BLaER1 (cell line): Measurements from ENCODE around the gene ADAM12.

Source experiments
- H3K27ac ChIP-seq: shearing (Covaris generic); formaldehyde crosslinking; 2 replicates; pipeline ENCODE4 v1.8.1; 2022
- H3K27me3 ChIP-seq: shearing (Covaris generic); formaldehyde crosslinking; 2 replicates; pipeline ENCODE4 v1.8.1; 2022
- H3K36me3 ChIP-seq: shearing (Covaris generic); formaldehyde crosslinking; 2 replicates; pipeline ENCODE4 v1.8.1; 2022
- H3K4me1 ChIP-seq: shearing (Covaris generic); formaldehyde crosslinking; 2 replicates; pipeline ENCODE4 v1.8.1; 2022
- H3K4me2 ChIP-seq: shearing (Covaris generic); formaldehyde crosslinking; 2 replicates; pipeline ENCODE4 v1.8.1; 2022
- H3K4me3 ChIP-seq: shearing (Covaris generic); formaldehyde crosslinking; 2 replicates; pipeline ENCODE4 v1.8.1; 2022
- H3K9ac ChIP-seq: shearing (Covaris generic); formaldehyde crosslinking; 2 replicates; pipeline ENCODE4 v1.8.1; 2022
- H3K9me3 ChIP-seq: shearing (Covaris generic); formaldehyde crosslinking; 2 replicates; pipeline ENCODE4 v1.8.1; 2022
- H4K20me1 ChIP-seq: shearing (Covaris generic); formaldehyde crosslinking; 2 replicates; pipeline ENCODE4 v1.8.1; 2022
- Cebpa-rat ChIP-seq: shearing (Covaris generic); IDR thresholded peaks from 2 replicates; pipeline ENCODE4 v1.8.1; 2022

Gene ADAM12

DNA sequence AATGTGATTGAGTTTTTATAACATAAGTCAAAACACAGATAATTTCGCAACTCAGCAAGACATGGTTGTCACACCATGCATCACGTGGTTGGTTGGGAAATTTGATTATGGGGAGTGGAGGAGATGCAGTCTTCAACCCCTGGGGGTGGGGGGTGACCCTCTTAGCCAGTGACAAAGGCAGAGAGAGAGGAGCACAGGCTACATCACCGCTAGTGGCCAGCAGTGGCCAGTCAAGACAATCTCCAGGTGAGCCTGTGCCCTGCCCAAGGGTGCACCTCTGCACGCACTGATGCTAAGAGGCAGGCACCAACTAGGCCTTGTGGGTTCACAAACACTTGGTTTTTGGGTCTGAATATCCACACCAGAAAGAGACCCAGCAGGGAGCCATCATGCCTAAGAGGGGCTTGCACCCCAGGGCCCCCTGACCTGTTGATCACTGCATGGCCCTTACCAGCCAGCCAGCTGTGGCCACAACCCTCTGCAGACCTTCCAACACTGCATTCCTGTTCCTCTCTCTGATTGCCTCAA lies 247.5 kb downstream of the ADAM12 start:
- no peak overlapping the region for H3K9ac ChIP-seq
- peaks cover 6% of the 10 kb centered on the region for H3K4me1 ChIP-seq
- no peaks in the 10 kb centered on the region for H3K36me3 ChIP-seq
- H3K27ac ChIP-seq: no peak overlapping the region
- H4K20me1 ChIP-seq: no peaks in the 10 kb centered on the region
- TF ChIP-seq Cebpa-rat: no peak
- H3K4me2 ChIP-seq: no peak overlapping the region
- H3K4me3 ChIP-seq: no peak overlapping the region
- peaks cover 15% of the 10 kb centered on the region for H3K9me3 ChIP-seq
- H3K27me3 ChIP-seq: no peaks in the 10 kb centered on the region

DNA sequence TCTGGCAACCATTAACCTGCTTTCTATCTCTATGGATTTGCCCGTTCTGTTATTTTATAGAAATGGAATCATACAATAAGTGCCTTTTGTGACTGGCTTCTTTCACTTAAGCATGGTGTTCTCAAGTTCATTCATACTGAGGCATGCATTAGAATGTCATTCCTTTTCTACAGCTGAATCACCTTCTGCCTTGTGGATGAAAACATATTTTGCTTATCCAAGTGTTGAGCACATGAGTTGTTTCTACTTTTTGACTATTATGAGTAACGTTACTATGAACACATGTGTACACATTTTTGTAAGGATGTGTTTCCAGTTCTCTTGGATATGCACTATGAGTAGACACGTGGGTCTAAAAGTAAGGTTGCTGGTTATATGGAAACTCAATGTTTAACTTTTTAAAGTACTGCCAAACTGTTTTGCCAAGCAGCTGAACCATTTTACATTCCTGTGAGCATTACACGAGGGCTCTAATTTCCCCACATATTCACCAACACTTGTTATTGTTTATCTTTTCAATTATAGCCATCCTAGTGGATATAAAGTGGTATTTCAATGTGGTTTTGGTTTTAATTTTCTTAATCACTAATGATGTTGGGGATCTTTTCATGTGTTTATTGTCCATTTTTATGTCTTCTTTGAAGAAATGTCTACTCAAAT lies 250.6 kb downstream of the ADAM12 start:
- Histone ChIP-seq H3K4me3 (no peak overlapping the region), H3K27ac (no peak overlapping the region), H3K9me3 (peaks cover 15% of the 10 kb centered on the region), H3K4me1 (peaks cover 7% of the 10 kb centered on the region), H4K20me1 (no peaks in the 10 kb centered on the region), H3K36me3 (no peaks in the 10 kb centered on the region), H3K4me2 (no peak overlapping the region), H3K27me3 (no peaks in the 10 kb centered on the region), H3K9ac (no peak overlapping the region)
- TF ChIP-seq Cebpa-rat: no peak

DNA sequence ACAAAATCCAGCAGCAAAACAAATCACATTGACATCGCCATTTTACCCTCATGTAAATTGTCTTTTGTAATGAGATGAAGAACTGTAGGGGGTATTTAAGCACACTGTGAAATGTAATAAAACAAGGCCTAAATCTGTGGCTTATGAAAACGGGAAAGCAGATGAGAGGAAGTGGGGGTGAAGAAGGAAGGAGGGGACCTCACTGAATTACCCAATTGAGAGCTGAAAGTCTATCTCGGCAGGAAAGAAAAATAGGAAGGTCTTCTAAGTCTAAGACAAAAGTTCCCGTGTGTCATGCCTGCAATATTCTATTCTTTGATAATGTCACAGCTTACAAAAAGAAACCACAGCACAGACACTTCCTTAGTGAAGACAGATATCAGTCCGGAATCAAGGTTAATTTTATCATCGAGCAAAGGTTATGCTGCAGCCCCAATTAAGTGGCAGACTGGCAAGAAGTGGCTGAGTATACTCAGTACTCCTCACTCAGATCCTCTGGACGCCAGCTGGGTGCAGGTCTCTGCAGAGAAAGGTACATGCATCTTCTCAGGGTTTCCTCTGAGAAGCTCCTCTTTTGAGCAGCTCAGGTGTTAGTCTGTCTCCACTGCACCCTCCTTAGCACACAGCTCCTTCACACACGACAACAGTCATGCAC lies 252.2 kb downstream of the ADAM12 start:
- peaks cover 7% of the 10 kb centered on the region for H3K4me1 ChIP-seq
- no peaks in the 10 kb centered on the region for H4K20me1 ChIP-seq
- H3K9ac ChIP-seq: no peak overlapping the region
- H3K9me3 ChIP-seq: peaks cover 15% of the 10 kb centered on the region
- H3K27ac ChIP-seq: no peak overlapping the region
- H3K4me3 ChIP-seq: no peak overlapping the region
- H3K4me2 ChIP-seq: no peak overlapping the region
- no peaks in the 10 kb centered on the region for H3K36me3 ChIP-seq
- no peak for TF ChIP-seq Cebpa-rat
- H3K27me3 ChIP-seq: no peaks in the 10 kb centered on the region

DNA sequence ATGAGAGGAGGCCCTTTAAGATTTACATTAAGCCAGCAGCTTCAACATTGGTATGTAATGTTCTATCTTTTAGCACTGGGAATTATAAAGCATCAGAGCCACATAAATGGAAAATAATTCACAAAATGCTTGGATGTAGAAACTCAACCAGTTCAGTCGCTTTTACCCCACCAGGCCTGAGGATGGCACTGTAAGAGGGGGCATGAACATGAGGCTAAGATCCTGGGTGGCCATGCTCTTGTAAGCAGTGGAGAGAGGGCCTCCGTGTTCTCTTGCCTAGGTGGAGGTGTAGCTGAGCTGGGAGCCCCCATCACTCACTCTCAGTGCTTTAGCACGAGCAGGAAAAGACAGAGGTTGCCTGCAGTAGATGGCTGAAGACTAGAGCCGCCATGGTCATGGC lies 253.1 kb downstream of the ADAM12 start:
- Histone ChIP-seq H3K9me3 (peaks cover 15% of the 10 kb centered on the region), H3K27me3 (no peaks in the 10 kb centered on the region), H3K36me3 (no peaks in the 10 kb centered on the region), H3K4me1 (peaks cover 7% of the 10 kb centered on the region), H3K4me2 (no peak overlapping the region), H3K4me3 (no peak overlapping the region), H4K20me1 (no peaks in the 10 kb centered on the region), H3K27ac (no peak overlapping the region), H3K9ac (no peak overlapping the region)
- no peak for TF ChIP-seq Cebpa-rat

DNA sequence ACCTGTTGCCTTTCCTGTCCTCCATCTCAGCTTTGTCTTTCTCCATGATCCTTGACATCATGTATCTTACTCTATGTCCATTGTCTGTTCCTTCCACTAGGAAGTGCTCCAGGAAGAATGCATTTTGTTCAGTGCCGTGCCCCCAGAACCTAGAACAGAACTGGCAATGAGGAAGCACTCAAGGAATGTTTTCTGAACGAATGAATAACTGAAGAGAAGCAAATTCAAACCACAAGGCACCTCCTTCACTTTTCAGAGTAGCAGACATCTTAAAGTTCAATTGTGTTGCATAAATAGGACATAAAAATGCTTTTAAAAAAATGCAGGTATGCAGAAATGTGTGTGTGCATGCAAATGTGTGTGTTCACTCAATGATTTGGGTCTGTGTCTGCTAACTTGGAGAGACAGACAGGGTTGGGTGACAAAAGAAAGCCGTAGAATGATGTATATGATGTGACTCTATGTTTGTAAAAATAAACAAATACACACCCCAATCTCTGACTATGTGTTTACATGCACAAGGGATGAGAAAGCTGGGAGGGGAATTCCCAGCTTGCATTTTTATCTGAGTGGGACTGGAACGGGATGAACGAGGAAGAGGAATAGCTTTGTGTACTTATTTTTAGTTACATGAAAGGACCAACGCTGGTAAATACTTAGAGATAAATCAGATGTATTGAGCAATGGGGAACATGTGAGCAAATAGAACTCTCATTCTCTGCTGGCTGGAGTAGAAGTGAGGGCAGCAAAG lies 254.2 kb downstream of the ADAM12 start:
- Histone ChIP-seq H3K4me3 (no peak overlapping the region), H3K4me2 (no peak overlapping the region), H3K4me1 (peaks cover 7% of the 10 kb centered on the region), H3K9me3 (peaks cover 15% of the 10 kb centered on the region), H3K27ac (no peak overlapping the region), H4K20me1 (no peaks in the 10 kb centered on the region), H3K36me3 (no peaks in the 10 kb centered on the region), H3K9ac (no peak overlapping the region), H3K27me3 (no peaks in the 10 kb centered on the region)
- no peak for TF ChIP-seq Cebpa-rat

DNA sequence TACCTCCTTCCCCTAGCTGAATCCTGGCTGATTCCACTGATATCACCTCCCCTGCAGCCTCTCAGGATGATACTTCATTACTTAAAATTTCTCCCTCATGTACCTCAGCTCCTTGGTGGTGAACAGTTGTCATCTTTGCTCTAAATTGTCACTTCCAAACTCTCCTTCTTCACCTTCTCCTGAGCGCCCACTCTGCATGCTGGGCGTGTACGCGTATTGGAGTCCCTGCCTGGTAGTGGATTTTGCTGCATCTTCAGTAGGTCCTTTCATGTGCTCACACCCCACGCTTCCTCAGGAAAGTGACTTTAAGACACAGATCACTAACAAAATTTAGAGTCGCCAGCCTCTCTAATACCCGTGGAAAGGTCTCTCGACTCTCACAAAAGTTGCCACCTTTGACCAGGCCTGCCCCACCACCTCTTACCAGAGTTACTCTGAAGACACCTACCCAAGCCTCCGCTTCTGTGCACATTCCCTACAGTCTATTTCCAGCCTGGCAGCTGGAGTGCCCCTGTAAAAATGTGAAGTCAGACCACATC lies 255.1 kb downstream of the ADAM12 start:
- H3K4me2 ChIP-seq: no peak overlapping the region
- peaks cover 8% of the 10 kb centered on the region for H3K9me3 ChIP-seq
- H4K20me1 ChIP-seq: no peaks in the 10 kb centered on the region
- H3K9ac ChIP-seq: no peak overlapping the region
- H3K27ac ChIP-seq: no peak overlapping the region
- peaks cover 7% of the 10 kb centered on the region for H3K4me1 ChIP-seq
- H3K36me3 ChIP-seq: no peaks in the 10 kb centered on the region
- no peak overlapping the region for H3K4me3 ChIP-seq
- no peak for TF ChIP-seq Cebpa-rat
- H3K27me3 ChIP-seq: no peaks in the 10 kb centered on the region

DNA sequence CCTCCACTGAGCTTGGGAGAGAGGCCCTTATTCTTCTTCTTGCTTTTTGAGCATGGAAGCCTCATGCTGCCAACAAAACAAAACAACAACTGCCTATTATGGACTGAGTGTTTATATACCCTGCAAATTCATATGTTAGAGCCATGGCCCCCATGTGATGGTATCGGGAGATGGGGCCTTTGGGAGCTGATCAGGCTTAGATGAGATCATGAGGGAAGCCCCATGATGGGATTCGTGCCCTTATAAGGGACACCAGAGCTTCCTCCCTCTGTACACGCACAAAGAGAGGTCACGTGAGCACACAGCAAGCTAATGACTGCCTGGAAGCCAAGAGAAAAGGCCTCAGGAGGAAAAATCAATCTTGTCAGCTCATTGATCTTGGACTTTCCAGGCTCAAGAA lies 256.9 kb downstream of the ADAM12 start:
- Histone ChIP-seq H3K27ac (no peak overlapping the region), H3K9ac (no peak overlapping the region), H3K27me3 (no peaks in the 10 kb centered on the region), H3K9me3 (no peaks in the 10 kb centered on the region), H3K4me3 (no peak overlapping the region), H3K36me3 (no peaks in the 10 kb centered on the region), H3K4me2 (no peak overlapping the region), H3K4me1 (peaks cover 6% of the 10 kb centered on the region), H4K20me1 (no peaks in the 10 kb centered on the region)
- no peak for TF ChIP-seq Cebpa-rat

DNA sequence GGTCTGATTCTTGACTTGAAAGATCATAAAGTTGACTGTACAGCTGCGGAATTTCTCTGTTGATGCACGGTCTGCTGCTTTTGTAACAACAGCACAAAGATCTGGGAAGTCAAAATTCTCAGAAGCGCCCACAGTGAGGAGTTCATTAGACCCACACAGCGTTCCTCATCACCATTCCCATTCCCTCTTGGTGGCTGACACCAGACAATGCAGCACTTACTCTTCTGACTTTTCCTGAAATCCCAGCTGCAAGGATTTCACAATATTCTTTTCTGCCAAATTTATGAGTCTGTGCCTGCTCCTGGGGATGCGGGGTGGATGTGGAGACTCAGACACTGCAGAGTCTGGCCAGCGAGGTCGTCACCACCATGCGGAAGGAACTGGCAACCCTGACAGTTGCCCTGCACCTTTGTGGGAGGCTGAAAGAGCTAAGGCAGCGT lies 258.0 kb downstream of the ADAM12 start:
- H3K4me2 ChIP-seq: no peak overlapping the region
- no peaks in the 10 kb centered on the region for H3K36me3 ChIP-seq
- H3K4me1 ChIP-seq: no peaks in the 10 kb centered on the region
- no peak overlapping the region for H3K4me3 ChIP-seq
- no peak for TF ChIP-seq Cebpa-rat
- no peak overlapping the region for H3K9ac ChIP-seq
- no peaks in the 10 kb centered on the region for H3K27me3 ChIP-seq
- H3K9me3 ChIP-seq: no peaks in the 10 kb centered on the region
- H4K20me1 ChIP-seq: no peaks in the 10 kb centered on the region
- H3K27ac ChIP-seq: no peak overlapping the region

DNA sequence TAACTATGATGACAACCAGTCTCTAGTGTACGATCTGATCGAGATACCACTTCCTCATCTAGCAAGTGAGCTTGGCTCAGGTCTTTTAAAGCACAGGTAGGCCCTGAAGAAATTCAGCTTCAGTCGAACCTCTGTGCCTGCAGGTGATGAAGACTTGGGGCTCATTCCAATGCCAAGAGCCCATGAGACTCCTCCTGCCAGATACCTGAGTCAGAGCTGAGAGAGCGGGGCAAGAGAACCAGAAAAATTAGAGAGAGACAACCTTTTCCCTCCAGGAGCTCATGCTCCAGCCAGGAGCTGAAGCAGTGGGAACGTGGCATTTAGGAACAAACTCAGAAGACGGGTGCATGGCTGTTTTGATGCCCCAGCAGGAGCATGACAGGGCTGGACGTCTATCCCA lies 259.3 kb downstream of the ADAM12 start:
- H3K4me3 ChIP-seq: no peak overlapping the region
- no peaks in the 10 kb centered on the region for H3K36me3 ChIP-seq
- H3K27ac ChIP-seq: no peak overlapping the region
- no peaks in the 10 kb centered on the region for H3K27me3 ChIP-seq
- no peaks in the 10 kb centered on the region for H3K4me1 ChIP-seq
- no peak overlapping the region for H3K4me2 ChIP-seq
- H4K20me1 ChIP-seq: no peaks in the 10 kb centered on the region
- H3K9me3 ChIP-seq: no peaks in the 10 kb centered on the region
- no peak for TF ChIP-seq Cebpa-rat
- H3K9ac ChIP-seq: no peak overlapping the region

DNA sequence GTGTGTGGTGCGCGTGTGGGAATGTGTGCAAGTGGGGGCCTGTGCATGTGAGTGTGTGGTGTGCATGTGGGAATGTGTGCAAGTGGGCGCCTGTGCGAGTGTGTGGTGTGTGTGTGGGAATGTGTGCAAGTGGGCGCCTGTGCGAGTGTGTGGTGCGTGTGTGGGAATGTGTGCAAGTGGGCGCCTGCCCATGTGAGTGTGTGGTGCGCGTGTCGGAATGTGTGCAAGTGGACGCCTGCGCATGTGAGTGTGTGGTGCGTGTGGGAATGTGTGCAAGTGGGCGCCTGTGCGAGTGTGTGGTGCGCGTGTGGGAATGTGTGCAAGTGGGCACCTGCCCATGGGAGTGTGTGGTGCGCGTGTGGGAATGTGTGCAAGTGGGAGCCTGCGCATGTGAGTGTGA lies 259.7 kb downstream of the ADAM12 start:
- no peaks in the 10 kb centered on the region for H3K36me3 ChIP-seq
- no peaks in the 10 kb centered on the region for H3K27me3 ChIP-seq
- TF ChIP-seq Cebpa-rat: no peak
- H3K9ac ChIP-seq: no peak overlapping the region
- no peaks in the 10 kb centered on the region for H3K9me3 ChIP-seq
- H3K4me1 ChIP-seq: no peaks in the 10 kb centered on the region
- H3K27ac ChIP-seq: no peak overlapping the region
- H3K4me2 ChIP-seq: no peak overlapping the region
- no peak overlapping the region for H3K4me3 ChIP-seq
- H4K20me1 ChIP-seq: no peaks in the 10 kb centered on the region
